Measurements from ENCODE around the gene RFTN1. TPM values are rescaled to one million over a fixed set of nuclear protein-coding genes. Genes with fewer than 3 reads are reported as not detected.

Gene RFTN1
- total RNA-seq, 1 experiment from 2014 or later: 2.2 TPM

- TF ChIP-seq CTCF (conservative IDR thresholded peaks at IDR 0.05): no peak
- H4K20me1 ChIP-seq (ENCODE audit: control insufficient read depth, insufficient read depth, insufficient read length): no peaks in the 10 kb centered on the region
- no peak overlapping the region for H3K18ac ChIP-seq (ENCODE audit: insufficient read length, low read depth, low read length)
- H2BK12ac ChIP-seq (ENCODE audit: insufficient read length, low read depth, low read length): no peak overlapping the region
- H3K27me3 Mint-ChIP-seq (ENCODE audit: low read depth): peaks cover 2% of the 10 kb centered on the region; the same call in 1 of the 2 replicates
- no peak overlapping the region for H2BK20ac ChIP-seq (ENCODE audit: low read depth, low read length, poor library complexity, severe bottlenecking)
- no peak overlapping the region for H3K4me3 Mint-ChIP-seq
- peaks cover 5 to 6% of the 10 kb centered on the region in 2 experiments; a peak in 3 of 5 replicates for H3K9me3 Mint-ChIP-seq
- H3K9ac ChIP-seq (ENCODE audit: extremely low read depth, insufficient read length, low read length): no peak overlapping the region
- no peak overlapping the region for H3K27ac ChIP-seq (ENCODE audit: insufficient read length, low read depth, low read length)
- no peak overlapping the region for H4K8ac ChIP-seq (replicated peaks; ENCODE audit: insufficient read length, low read depth, low read length)
- H3K4me2 ChIP-seq (ENCODE audit: insufficient read depth, insufficient read length, low read length): no peak overlapping the region
- H3K56ac ChIP-seq (ENCODE audit: insufficient read length, low read depth, low read length): no peak overlapping the region
- H2AFZ ChIP-seq (ENCODE audit: low read length): no peak overlapping the region
- H3K4me1 Mint-ChIP-seq: peaks cover 2 to 11% of the 10 kb centered on the region in 2 experiments; a peak in 3 of 4 replicates
- DNase-seq: no peak
- no peak overlapping the region for H2BK120ac ChIP-seq (ENCODE audit: low read depth, low read length, poor library complexity, severe bottlenecking)
- no peak overlapping the region for H4K5ac ChIP-seq (ENCODE audit: insufficient read length, low read depth, low read length)
- H2BK5ac ChIP-seq (ENCODE audit: insufficient read length, low read length): no peak overlapping the region
- H3K79me1 ChIP-seq (ENCODE audit: insufficient read depth, low read depth, low read length, poor library complexity, severe bottlenecking): no peaks in the 10 kb centered on the region
- no peaks in the 10 kb centered on the region for H3K23me2 ChIP-seq (ENCODE audit: insufficient read length, low read depth, low read length, poor library complexity, severe bottlenecking)
- no peaks in the 10 kb centered on the region for H3K9me3 ChIP-seq (ENCODE audit: control insufficient read depth, low read depth, low read length)
- no CpG with 5 or more reads among the region's 2 CpGs for WGBS (ENCODE audit: extremely low coverage, insufficient read length, low lambda C conversion rate)
- peaks cover 0 to 6% (median 3%) of the 10 kb centered on the region in 3 experiments; a peak in 6 of 7 replicates for H3K36me3 Mint-ChIP-seq (ENCODE audit: insufficient read depth in 1 of 3, low read depth in 3 of 3)
- no peak overlapping the region for H2AK5ac ChIP-seq (ENCODE audit: insufficient read length, low read length)
- H3K27me3 ChIP-seq (ENCODE audit: insufficient read depth, low read length): no peaks in the 10 kb centered on the region
- no peak overlapping the region for H3K14ac ChIP-seq (ENCODE audit: insufficient read depth, low read length)
- no peak overlapping the region for H3K27ac Mint-ChIP-seq
- no peak overlapping the region for H3K23ac ChIP-seq (ENCODE audit: insufficient read length, low read depth, low read length)
- no peaks in the 10 kb centered on the region for H3K4me1 ChIP-seq (ENCODE audit: insufficient read depth, low read length)
- no peak overlapping the region for H3K4ac ChIP-seq (ENCODE audit: low read depth, low read length)
- H3T11ph ChIP-seq (ENCODE audit: low read length): no peak overlapping the region
- H4K91ac ChIP-seq (ENCODE audit: insufficient read length, low read depth, low read length): no peak overlapping the region
- H2BK15ac ChIP-seq (ENCODE audit: low read depth, low read length): no peak overlapping the region
- no peaks in the 10 kb centered on the region for H3K79me2 ChIP-seq (ENCODE audit: insufficient read depth, low read length)
Measured at GRCh38 chr3:16379838-16380237, 133.7 kb downstream of the RFTN1 start.
